SK-N-SH treated with all-trans-retinoic acid at 6 μM for 48 hours (cell line): Measurements from ENCODE around the gene NKTR.

Experiments
- BACH2 ChIP-seq: fragments of 250-450 bp; sonication (Bioruptor Pico); IDR thresholded peaks from 2 replicates; pipeline ENCODE4 v1.9.0; 2021; ENCODE audit warnings: mild to moderate bottlenecking, borderline replicate concordance
- CSDC2 ChIP-seq: fragments of 250-450 bp; sonication (Bioruptor Pico); IDR thresholded peaks from 2 replicates; pipeline ENCODE4 v1.5.0; 2020; ENCODE audit warnings: mild to moderate bottlenecking, moderate library complexity
- ESRRG ChIP-seq: fragments of 250-450 bp; sonication (Bioruptor Pico); IDR thresholded peaks from 2 replicates; pipeline ENCODE4 v1.6.1; 2021; ENCODE audit warnings: mild to moderate bottlenecking
- RARB ChIP-seq: fragments of 250-450 bp; sonication (Bioruptor Pico); IDR thresholded peaks from 2 replicates; pipeline ENCODE4 v1.8.0; 2021; ENCODE audit warnings: mild to moderate bottlenecking, moderate library complexity
- SNAI2 ChIP-seq: fragments of 250-450 bp; sonication (Bioruptor Pico); IDR thresholded peaks from 2 replicates; pipeline ENCODE4 v1.5.0; 2020; ENCODE audit warnings: mild to moderate bottlenecking, moderate library complexity
- TOX ChIP-seq: fragments of 250-450 bp; sonication (Bioruptor Pico); IDR thresholded peaks from 2 replicates; pipeline ENCODE4 v1.8.0; 2021; ENCODE audit warnings: mild to moderate bottlenecking, moderate library complexity, borderline replicate concordance
- TF ChIP-seq, protein P1 (sequence below): fragments of 250-450 bp; sonication (Bioruptor Pico); IDR thresholded peaks from 2 replicates; pipeline ENCODE4 v1.8.0; 2020; ENCODE audit warnings: mild to moderate bottlenecking, moderate library complexity, borderline replicate concordance

DNA sequence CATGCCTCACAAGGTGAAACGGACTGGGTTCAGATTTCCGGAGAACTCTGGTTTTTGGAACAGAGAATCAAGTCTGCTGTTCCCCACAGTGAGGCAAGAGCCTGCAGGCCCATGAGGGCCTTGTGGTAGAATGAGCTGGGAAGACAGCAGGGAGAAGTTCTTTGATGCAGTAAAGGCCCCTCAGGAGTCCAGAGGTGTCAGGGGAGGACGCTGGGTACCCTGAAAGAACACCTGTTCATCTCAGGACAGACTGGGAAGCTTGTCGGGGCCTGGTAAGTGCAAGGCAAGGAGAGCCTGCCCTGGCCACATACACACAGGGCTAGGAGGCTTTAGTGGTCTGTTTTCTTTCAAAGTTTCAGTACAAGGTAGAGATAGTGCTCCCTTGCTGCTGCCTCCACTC, 49.3 kb downstream of the NKTR start:
- TF ChIP-seq, protein P1, sequence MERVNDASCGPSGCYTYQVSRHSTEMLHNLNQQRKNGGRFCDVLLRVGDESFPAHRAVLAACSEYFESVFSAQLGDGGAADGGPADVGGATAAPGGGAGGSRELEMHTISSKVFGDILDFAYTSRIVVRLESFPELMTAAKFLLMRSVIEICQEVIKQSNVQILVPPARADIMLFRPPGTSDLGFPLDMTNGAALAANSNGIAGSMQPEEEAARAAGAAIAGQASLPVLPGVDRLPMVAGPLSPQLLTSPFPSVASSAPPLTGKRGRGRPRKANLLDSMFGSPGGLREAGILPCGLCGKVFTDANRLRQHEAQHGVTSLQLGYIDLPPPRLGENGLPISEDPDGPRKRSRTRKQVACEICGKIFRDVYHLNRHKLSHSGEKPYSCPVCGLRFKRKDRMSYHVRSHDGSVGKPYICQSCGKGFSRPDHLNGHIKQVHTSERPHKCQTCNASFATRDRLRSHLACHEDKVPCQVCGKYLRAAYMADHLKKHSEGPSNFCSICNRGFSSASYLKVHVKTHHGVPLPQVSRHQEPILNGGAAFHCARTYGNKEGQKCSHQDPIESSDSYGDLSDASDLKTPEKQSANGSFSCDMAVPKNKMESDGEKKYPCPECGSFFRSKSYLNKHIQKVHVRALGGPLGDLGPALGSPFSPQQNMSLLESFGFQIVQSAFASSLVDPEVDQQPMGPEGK (CRISPR knock-in tag): no peak
- TF ChIP-seq TOX (no peak), SNAI2 (CRISPR knock-in tag) (no peak), RARB (CRISPR knock-in tag) (no peak), ESRRG (no peak), CSDC2 (no peak), BACH2 (CRISPR knock-in tag) (no peak)
